ENCODE measurements around the gene ZNF384. TPM values are rescaled to one million over a fixed set of nuclear protein-coding genes. Genes with fewer than 3 reads are reported as not detected.

Gene ZNF384
- total and polyA plus RNA-seq, 2 of the 8 experiments (the other 6 are each of a cell fraction or from before 2014, with no cell fraction given) = 59.0 to 59.6 TPM

DNA sequence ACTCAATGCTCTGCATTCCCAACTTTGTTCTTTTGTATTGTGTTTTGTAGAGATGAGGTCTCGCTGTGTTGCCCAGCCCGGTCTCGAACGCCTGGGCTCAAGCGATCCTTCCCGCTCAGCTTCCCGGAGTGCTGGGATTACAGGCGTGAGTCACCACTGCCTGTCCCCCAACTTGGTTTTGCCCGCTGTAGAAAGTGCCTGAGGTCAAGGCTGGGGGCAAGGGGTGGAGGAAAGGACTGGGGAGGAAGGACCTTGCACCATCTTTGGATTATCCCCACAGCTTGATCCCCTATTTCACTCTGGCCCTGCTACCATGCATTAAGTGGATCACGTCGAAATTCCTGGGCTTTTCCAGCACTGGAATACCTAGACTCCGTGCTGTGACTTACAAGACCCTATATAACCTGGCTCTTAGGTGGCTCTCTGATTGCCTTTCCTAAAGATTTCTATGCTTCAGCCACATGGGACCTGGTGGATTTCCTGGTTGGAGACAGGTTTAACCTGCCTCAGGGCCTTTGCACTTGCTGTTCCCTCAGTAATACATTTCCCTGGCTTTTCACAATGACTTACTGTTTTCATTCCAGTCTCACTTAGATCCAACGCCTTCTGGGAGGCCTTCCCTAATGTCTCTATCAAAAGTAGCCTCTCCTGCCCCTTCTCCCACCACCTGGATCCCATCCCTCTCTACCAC, 12.0 kb upstream of the ZNF384 start:
- no peaks in the 10 kb centered on the region; the same call in 1 of the 2 replicates for H3K79me1 ChIP-seq (ENCODE audit: low read depth, low read length)
- H3K27me3 ChIP-seq (replicated peaks in 1 of 4; ENCODE audit: control insufficient read depth in 3 of 4, extremely low read depth in 1 of 4, insufficient read depth in 3 of 4, low read length in 3 of 4) = peaks cover 0 to 16% (median 14%) of the 10 kb centered on the region in 4 experiments; a peak in 6 of 7 replicates
- H3K4me2 ChIP-seq (ENCODE audit: insufficient read depth in 1 of 2, low read depth in 2 of 2, low read length in 2 of 2) = peak overlapping the region; percentile 92 to 99
- peak overlapping the region; percentile 95 for H2AFZ ChIP-seq (ENCODE audit: low read length)
- H3K79me2 ChIP-seq (ENCODE audit: control insufficient read depth in 1 of 2, insufficient read depth in 2 of 2, low read length in 2 of 2) = no peaks in the 10 kb centered on the region
- peak overlapping the region; percentile 64; the same call in 1 of the 2 replicates for H4K8ac ChIP-seq (ENCODE audit: extremely low read depth, insufficient read depth, low read length)
- no peak for FAIRE-seq
- WGBS, 2 experiments (ENCODE audit: extremely low coverage in 1 of 2, insufficient coverage in 1 of 2, insufficient read length in 1 of 2, insufficient replicate concordance in 2 of 2, low coverage in 1 of 2, low lambda C conversion rate in 2 of 2, missing lambda C conversion rate in 1 of 2) = 38% methylated on average over 13 of the region's 13 CpGs; no CpG with 5 or more reads in 1 of the 2 experiments
- peak overlapping the region; percentile 69 to 90 (median 70) for H3K4me3 ChIP-seq (ENCODE audit: extremely low read depth in 1 of 4, insufficient read depth in 2 of 4, low read depth in 3 of 4, low read length in 4 of 4)
- no peak overlapping the region for H2AK5ac ChIP-seq (ENCODE audit: low read depth, low read length)
- H2BK120ac ChIP-seq (replicated peaks; ENCODE audit: low read depth, low read length) = peak overlapping the region; percentile 34
- peak overlapping the region; percentile 53 for H4K5ac ChIP-seq (ENCODE audit: insufficient read length, low read depth, low read length)
- H2BK5ac ChIP-seq (ENCODE audit: low read depth, low read length) = no peak overlapping the region
- no peak overlapping the region for H3K4ac ChIP-seq (replicated peaks; ENCODE audit: insufficient read length, low read depth, low read length)
- H3K27ac ChIP-seq (ENCODE audit: low read depth, low read length) = no peak overlapping the region
- 0 out of 2 replicates have a peak overlapping the region, but pooled peaks have one; percentile 48 for H2BK20ac ChIP-seq (ENCODE audit: low read length)
- POLR2A ChIA-PET (ENCODE audit: partially characterized antibody) = interaction anchor here (0.8 to 0.9 kb wide), 3 partner anchors 12 to 223 kb away, joined by 3 read pairs; partner anchors contain the start of gene ZNF384
- no peak overlapping the region for H3K56ac ChIP-seq (replicated peaks; ENCODE audit: insufficient read length, low read depth, low read length)
- H3K18ac ChIP-seq (ENCODE audit: extremely low read depth, low read length) = peak overlapping the region; percentile 90
- H2BK15ac ChIP-seq (ENCODE audit: low read length) = peak overlapping the region; percentile 97; the same call in 1 of the 2 replicates
- no peak for DNase-seq (ENCODE audit: low read depth in 1 of 2, low spot score in 2 of 2)
- H3K9ac ChIP-seq (replicated peaks in 1 of 4; ENCODE audit: extremely low read depth in 1 of 4, low read depth in 3 of 4, low read length in 3 of 4) = peak overlapping the region in 3 of 4 experiments; percentile 23 to 47 (median 25); a peak in 4 of 7 replicates
- H4K20me1 ChIP-seq (replicated peaks in 1 of 2; ENCODE audit: control insufficient read depth in 1 of 2, insufficient read depth in 2 of 2, low read length in 2 of 2) = no peaks in the 10 kb centered on the region
- H3K36me3 ChIP-seq (ENCODE audit: control insufficient read depth in 2 of 4, insufficient read depth in 4 of 4, low read length in 3 of 4) = 0 out of 8 replicates have a peak, but pooled peaks cover 0 to 3% (median 0%) of the 10 kb centered on the region in 4 experiments
- H4K91ac ChIP-seq (replicated peaks; ENCODE audit: insufficient read length, low read length) = no peak overlapping the region
- H3K9me3 ChIP-seq (ENCODE audit: insufficient read depth in 2 of 2, low read depth in 1 of 2, low read length in 1 of 2) = no peaks in the 10 kb centered on the region
- H3K4me1 ChIP-seq (replicated peaks in 1 of 4; ENCODE audit: control insufficient read depth in 3 of 4, insufficient read depth in 4 of 4, low read length in 3 of 4) = peaks cover 0 to 12% (median 9%) of the 10 kb centered on the region in 4 experiments; a peak in 5 of 7 replicates
- CTCF ChIA-PET (ENCODE audit: partially characterized antibody) = no interaction called here
- no peak overlapping the region for H3K23ac ChIP-seq (ENCODE audit: insufficient read length)
- H3K23me2 ChIP-seq (ENCODE audit: low read depth, low read length) = peaks cover 14% of the 10 kb centered on the region
- no peak overlapping the region for H3K14ac ChIP-seq (ENCODE audit: insufficient read length)
- TF ChIP-seq MAFK (IDR thresholded peaks at IDR 0.05; ENCODE audit: low read depth, low read length) (no peak), KDM1A (IDR thresholded peaks at IDR 0.05; ENCODE audit: borderline replicate concordance, low read length) (peak; percentile 93), JUND (IDR thresholded peaks at IDR 0.05; ENCODE audit: low read length) (peak; percentile 73)
- H2BK12ac ChIP-seq (ENCODE audit: low read depth, low read length) = peak overlapping the region; percentile 72

Measured in H1 (cell line).